Activated CD4-positive, alpha-beta T cell treated with anti-CD3 and anti-CD28 coated beads, Interleukin-2, amount 10 ng/mL, durations not matched to agents 7 days and 5 days (primary cell): ENCODE results near the gene ZC3H18. TPM values are rescaled to one million over a fixed set of nuclear protein-coding genes. Genes with fewer than 3 reads are reported as not detected.
A peak's percentile ranks its signal among the peaks of the same experiment; 100 is the strongest.

Source experiments
- CTCF ChIA-PET: fragments of 350-600 bp; sonication (Branson Sonifier 250); formaldehyde crosslinking; loops from one replicate; lab custom pipeline; 2021; ENCODE audit warnings: antibody characterized with exemption; lab: Charles Lee
- POLR2A ChIA-PET: fragments of 350-600 bp; sonication (Branson Sonifier 250); formaldehyde crosslinking; loops from one replicate; lab custom pipeline; 2021; ENCODE audit warnings: antibody characterized with exemption; lab: Charles Lee
- DNase-seq: peaks from one replicate; pipeline ENCODE4 v3.0.0-alpha.2; 2020
- H3K27ac Mint-ChIP-seq: one replicate; pipeline ENCODE4 v1.8.0; 2021; ENCODE audit warnings: mild to moderate bottlenecking, moderate library complexity, mixed read lengths
- H3K27me3 Mint-ChIP-seq: one replicate; pipeline ENCODE4 v1.8.0; 2021; ENCODE audit warnings: mixed read lengths
- H3K36me3 Mint-ChIP-seq: one replicate; pipeline ENCODE4 v1.8.0; 2021; ENCODE audit warnings: low read depth, mixed read lengths
- H3K4me1 Mint-ChIP-seq: one replicate; pipeline ENCODE4 v1.8.0; 2021; ENCODE audit warnings: mixed read lengths
- H3K4me3 Mint-ChIP-seq: one replicate; pipeline ENCODE4 v1.8.0; 2021; ENCODE audit warnings: mild to moderate bottlenecking, moderate library complexity, mixed read lengths
- H3K9me3 Mint-ChIP-seq: one replicate; pipeline ENCODE4 v1.8.0; 2021; ENCODE audit warnings: mixed read lengths
- total RNA-seq, 2 experiments: library from RNA; stranded (reverse); gene quantifications; one replicate each; pipeline ENCODE4 v1.2.3, GENCODE V29; 2021

The ZC3H18 gene
- total RNA-seq, 2 experiments from 2014 or later, result 77.1 to 87.0 TPM

- ChIA-PET CTCF (interaction anchor here (0.5 to 2.8 kb wide), 4 partner anchors 10 to 117 kb away, joined by 3 to 8 read pairs (median 5); partner anchors contain the start of gene ZC3H18), POLR2A (no interaction called here)
- H3K4me3 Mint-ChIP-seq, result no peak overlapping the region
- H3K36me3 Mint-ChIP-seq, result no peaks in the 10 kb centered on the region
- peaks cover 3% of the 10 kb centered on the region for H3K4me1 Mint-ChIP-seq
- peaks cover 6% of the 10 kb centered on the region for H3K9me3 Mint-ChIP-seq
- DNase-seq, result no peak
- H3K27me3 Mint-ChIP-seq, result no peaks in the 10 kb centered on the region
- H3K27ac Mint-ChIP-seq, result no peak overlapping the region
Measured at GRCh38 chr16:88560714-88561484, 9.3 kb upstream of the ZC3H18 start.

- H3K27ac Mint-ChIP-seq, result no peak overlapping the region
- peak; percentile 58 for DNase-seq
- POLR2A ChIA-PET, result no interaction called here
- no peaks in the 10 kb centered on the region for H3K36me3 Mint-ChIP-seq
- H3K4me1 Mint-ChIP-seq, result peaks cover 10% of the 10 kb centered on the region
- H3K27me3 Mint-ChIP-seq, result no peaks in the 10 kb centered on the region
- CTCF ChIA-PET, result interaction anchor here (0.7 to 2.8 kb wide), 7 partner anchors 9 to 118 kb away, joined by 3 to 10 read pairs (median 4); partner anchors contain the start of gene ZC3H18
- H3K4me3 Mint-ChIP-seq, result no peak overlapping the region
- peaks cover 3% of the 10 kb centered on the region for H3K9me3 Mint-ChIP-seq
Measured at GRCh38 chr16:88561485-88562359, 8.5 kb upstream of the ZC3H18 start.

GRCh38 chr16:88566158-88566557, 4.0 kb upstream of the ZC3H18 start:
- CTCF ChIA-PET, result interaction anchor here (0.6 kb wide), 2 partner anchors 76 to 316 kb away, joined by 3 read pairs; no protein-coding TSS in a partner anchor
- Mint-ChIP-seq H3K36me3 (no peaks in the 10 kb centered on the region), H3K4me3 (no peak overlapping the region), H3K9me3 (no peaks in the 10 kb centered on the region), H3K27ac (no peak overlapping the region), H3K4me1 (peaks cover 18% of the 10 kb centered on the region), H3K27me3 (no peaks in the 10 kb centered on the region)
- POLR2A ChIA-PET, result no interaction called here
- DNase-seq, result no peak

GRCh38 chr16:88568710-88569613, 1.2 kb upstream of the ZC3H18 start:
- ChIA-PET POLR2A (no interaction called here), CTCF (interaction anchor here (1.0 kb wide), 1 partner anchor 15 kb away, joined by 4 read pairs; no protein-coding TSS in a partner anchor)
- no peak for DNase-seq
- Mint-ChIP-seq H3K4me1 (peaks cover 38% of the 10 kb centered on the region), H3K36me3 (peaks cover 12% of the 10 kb centered on the region), H3K9me3 (no peaks in the 10 kb centered on the region), H3K27ac (peak overlapping the region; percentile 82), H3K27me3 (no peaks in the 10 kb centered on the region), H3K4me3 (peak overlapping the region; percentile 80)

- ChIA-PET CTCF (interaction anchor here (0.7 to 2.0 kb wide), 3 partner anchors 8 to 34 kb away, joined by 3 to 8 read pairs (median 4); no protein-coding TSS in a partner anchor), POLR2A (interaction anchor here (0.7 kb wide), 1 partner anchor 63 kb away, joined by 3 read pairs; no protein-coding TSS in a partner anchor)
- peaks cover 38% of the 10 kb centered on the region for H3K4me1 Mint-ChIP-seq
- H3K9me3 Mint-ChIP-seq, result no peaks in the 10 kb centered on the region
- H3K27me3 Mint-ChIP-seq, result no peaks in the 10 kb centered on the region
- H3K4me3 Mint-ChIP-seq, result peak overlapping the region; percentile 80
- DNase-seq, result no peak
- H3K36me3 Mint-ChIP-seq, result peaks cover 12% of the 10 kb centered on the region
- H3K27ac Mint-ChIP-seq, result peak overlapping the region; percentile 82
Measured at GRCh38 chr16:88569614-88569984, 604 bp upstream of the ZC3H18 start.

- H3K9me3 Mint-ChIP-seq, result no peaks in the 10 kb centered on the region
- CTCF ChIA-PET, result interaction anchor here (0.6 to 2.0 kb wide), 7 partner anchors 9 to 377 kb away, joined by 3 to 8 read pairs (median 3); no protein-coding TSS in a partner anchor
- POLR2A ChIA-PET, result interaction anchor here (0.5 kb wide), 1 partner anchor 21 kb away, joined by 5 read pairs; no protein-coding TSS in a partner anchor
- peak overlapping the region; percentile 83 for H3K27ac Mint-ChIP-seq
- H3K4me3 Mint-ChIP-seq, result peak overlapping the region; percentile 82
- H3K27me3 Mint-ChIP-seq, result no peaks in the 10 kb centered on the region
- H3K4me1 Mint-ChIP-seq, result peaks cover 40% of the 10 kb centered on the region
- peak; percentile 57 for DNase-seq
- H3K36me3 Mint-ChIP-seq, result peaks cover 12% of the 10 kb centered on the region
Measured at GRCh38 chr16:88570691-88571092, 489 bp downstream of the ZC3H18 start.

GRCh38 chr16:88575251-88575650, 5.0 kb downstream of the ZC3H18 start:
- no peak overlapping the region for H3K4me3 Mint-ChIP-seq
- ChIA-PET CTCF (interaction anchor here (0.7 kb wide), 1 partner anchor 522 kb away, joined by 3 read pairs; no protein-coding TSS in a partner anchor), POLR2A (no interaction called here)
- peaks cover 37% of the 10 kb centered on the region for H3K36me3 Mint-ChIP-seq
- H3K4me1 Mint-ChIP-seq, result peaks cover 45% of the 10 kb centered on the region
- no peak overlapping the region for H3K27ac Mint-ChIP-seq
- H3K9me3 Mint-ChIP-seq, result no peaks in the 10 kb centered on the region
- no peak for DNase-seq
- H3K27me3 Mint-ChIP-seq, result no peaks in the 10 kb centered on the region

- CTCF ChIA-PET, result no interaction called here
Measured at GRCh38 chr16:88576307-88576706, 6.1 kb downstream of the ZC3H18 start.

GRCh38 chr16:88577166-88577565, 7.0 kb downstream of the ZC3H18 start:
- POLR2A ChIA-PET, result no interaction called here
- Mint-ChIP-seq H3K27ac (no peak overlapping the region), H3K27me3 (no peaks in the 10 kb centered on the region), H3K36me3 (peaks cover 36% of the 10 kb centered on the region), H3K4me1 (peaks cover 43% of the 10 kb centered on the region), H3K4me3 (no peak overlapping the region), H3K9me3 (no peaks in the 10 kb centered on the region)
- CTCF ChIA-PET, result no interaction called here
- no peak for DNase-seq

More at GRCh38 chr16:88576307-88576706, 6.1 kb downstream of the ZC3H18 start:
- DNase-seq, result no peak
- POLR2A ChIA-PET, result no interaction called here
- no peak overlapping the region for H3K27ac Mint-ChIP-seq
- H3K4me3 Mint-ChIP-seq, result no peak overlapping the region
- H3K4me1 Mint-ChIP-seq, result peaks cover 48% of the 10 kb centered on the region
- H3K27me3 Mint-ChIP-seq, result no peaks in the 10 kb centered on the region
- H3K36me3 Mint-ChIP-seq, result peaks cover 42% of the 10 kb centered on the region
- H3K9me3 Mint-ChIP-seq, result no peaks in the 10 kb centered on the region

- peaks cover 41% of the 10 kb centered on the region for H3K4me1 Mint-ChIP-seq
- peak; percentile 12 for DNase-seq
- peak overlapping the region; percentile 69 for H3K27ac Mint-ChIP-seq
- H3K36me3 Mint-ChIP-seq, result peaks cover 34% of the 10 kb centered on the region
- H3K4me3 Mint-ChIP-seq, result no peak overlapping the region
- H3K27me3 Mint-ChIP-seq, result no peaks in the 10 kb centered on the region
- ChIA-PET CTCF (interaction anchor here (0.5 to 1.2 kb wide), 4 partner anchors 21 to 66 kb away, joined by 3 to 4 read pairs (median 4); no protein-coding TSS in a partner anchor), POLR2A (no interaction called here)
- no peaks in the 10 kb centered on the region for H3K9me3 Mint-ChIP-seq
Measured at GRCh38 chr16:88578446-88579313, 8.5 kb downstream of the ZC3H18 start.

- H3K27ac Mint-ChIP-seq, result no peak overlapping the region
- H3K27me3 Mint-ChIP-seq, result no peaks in the 10 kb centered on the region
- peaks cover 33% of the 10 kb centered on the region for H3K36me3 Mint-ChIP-seq
- H3K9me3 Mint-ChIP-seq, result no peaks in the 10 kb centered on the region
- no peak overlapping the region for H3K4me3 Mint-ChIP-seq
- DNase-seq, result no peak
- ChIA-PET CTCF (no interaction called here), POLR2A (no interaction called here)
- peaks cover 41% of the 10 kb centered on the region for H3K4me1 Mint-ChIP-seq
Measured at GRCh38 chr16:88580371-88580770, 10.2 kb downstream of the ZC3H18 start.
